GM12878 (cell line): ENCODE measurements around the gene QPCT.

Experiments
- BHLHE40 ChIP-seq, 2 experiments: fragments of 450-650 bp in 1 of 2; IDR thresholded peaks; 2 replicates each; pipeline ENCODE4 v1.6.1; 2011 to 2017; ENCODE audit warnings: low read depth in 2 of 2, borderline replicate concordance in 1 of 2, improper control_type of control experiment in 1 of 2, low read length in 1 of 2, mild to moderate bottlenecking in 1 of 2
- CHD2 ChIP-seq: IDR thresholded peaks from 2 replicates; pipeline ENCODE4 v1.6.1; 2011; ENCODE audit warnings: low read depth, low read length, improper control_type of control experiment, borderline replicate concordance
- EP300 ChIP-seq, 2 experiments: fragments of 150-350 bp in 1 of 2; IDR thresholded peaks; 2 replicates each; pipeline ENCODE4 v1.6.1; 2011 to 2012; ENCODE audit warnings: low read depth in 2 of 2, low read length in 2 of 2, borderline replicate concordance in 1 of 2, improper control_type of control experiment in 1 of 2, inconsistent platforms in 1 of 2; ENCODE audit not compliant: control insufficient read depth in 1 of 2
- IRF4 ChIP-seq: IDR thresholded peaks from 2 replicates; pipeline ENCODE4 v1.6.1; 2011; ENCODE audit warnings: low read depth, low read length
- MTA2 ChIP-seq: fragments of 450-650 bp; IDR thresholded peaks from 2 replicates; pipeline ENCODE4 v1.6.1; 2016; ENCODE audit warnings: low read depth, mild to moderate bottlenecking, moderate library complexity
- SIN3A ChIP-seq: IDR thresholded peaks from 2 replicates; pipeline ENCODE4 v1.6.1; 2012; ENCODE audit warnings: low read depth, low read length, improper control_type of control experiment
- SMC3 ChIP-seq: IDR thresholded peaks from 2 replicates; pipeline ENCODE4 v1.6.1; 2011; ENCODE audit warnings: low read length, improper control_type of control experiment, borderline replicate concordance
- YY1 ChIP-seq: IDR thresholded peaks from 2 replicates; pipeline ENCODE4 v1.6.1; 2011; ENCODE audit warnings: low read depth, mild to moderate bottlenecking, low read length
- ZNF384 ChIP-seq: IDR thresholded peaks from 2 replicates; pipeline ENCODE4 v1.6.1; 2012; ENCODE audit warnings: low read depth, mild to moderate bottlenecking, low read length, improper control_type of control experiment, borderline replicate concordance
- ZZZ3 ChIP-seq: IDR thresholded peaks from 2 replicates; pipeline ENCODE4 v1.6.1; 2011; ENCODE audit warnings: low read depth; ENCODE audit not compliant: control insufficient read depth, insufficient read length
- TF ChIP-seq, protein P1 (sequence below), 3 experiments: IDR thresholded peaks in 2 of 3; conservative IDR thresholded peaks in 1 of 3; 2 replicates each; pipeline ENCODE4 v1.5.1; 2011; ENCODE audit warnings: low read depth in 3 of 3, low read length in 3 of 3, mild to moderate bottlenecking in 3 of 3, control low read depth in 2 of 3, moderate library complexity in 2 of 3, inconsistent platforms in 1 of 3, mixed read lengths in 1 of 3; ENCODE audit not compliant: control insufficient read depth in 2 of 3, insufficient read depth in 1 of 3; ENCODE audit errors: extremely low read depth in 1 of 3
- TF ChIP-seq, protein P2 (sequence below): fragments of 450-650 bp; IDR thresholded peaks from 2 replicates; pipeline ENCODE4 v1.6.1; 2014; ENCODE audit warnings: mild to moderate bottlenecking
- TF ChIP-seq, protein P3 (sequence below): fragments of 150-350 bp; IDR thresholded peaks from 2 replicates; pipeline ENCODE4 v1.6.1; 2016; ENCODE audit warnings: low read depth, low read length

DNA sequence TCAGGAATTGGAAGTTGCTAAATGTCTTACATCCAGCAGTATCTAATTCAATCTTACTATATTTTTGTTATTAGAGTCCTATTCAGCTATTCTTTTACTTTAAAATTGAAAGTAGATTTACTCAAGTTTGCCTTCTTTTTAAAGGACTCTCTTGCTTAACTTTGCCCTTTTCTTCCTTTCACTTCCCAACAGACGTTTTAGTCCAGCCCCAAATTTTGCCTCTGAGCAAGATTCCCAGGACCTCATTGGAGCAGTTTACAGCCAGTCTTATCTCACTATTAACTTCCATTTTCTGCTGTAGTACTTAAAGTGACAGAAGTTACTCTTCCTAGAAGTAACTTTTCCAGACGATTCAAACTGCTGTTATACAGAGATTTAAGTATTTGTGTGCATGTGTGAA lies 18.1 kb upstream of the QPCT start:
- TF ChIP-seq CHD2 (no peak), IRF4 (no peak), YY1 (no peak), SMC3 (no peak), EP300 (IDR thresholded peaks at IDR 0.05; ENCODE audit: borderline replicate concordance in 1 of 2, control insufficient read depth in 1 of 2, low read depth in 2 of 2, low read length in 2 of 2) (no peak), ZZZ3 (no peak), ZNF384 (no peak), BHLHE40 (IDR thresholded peaks at IDR 0.05; ENCODE audit: borderline replicate concordance in 1 of 2, low read depth in 2 of 2, low read length in 1 of 2) (no peak), MTA2 (no peak), SIN3A (no peak)
- TF ChIP-seq, protein P1, sequence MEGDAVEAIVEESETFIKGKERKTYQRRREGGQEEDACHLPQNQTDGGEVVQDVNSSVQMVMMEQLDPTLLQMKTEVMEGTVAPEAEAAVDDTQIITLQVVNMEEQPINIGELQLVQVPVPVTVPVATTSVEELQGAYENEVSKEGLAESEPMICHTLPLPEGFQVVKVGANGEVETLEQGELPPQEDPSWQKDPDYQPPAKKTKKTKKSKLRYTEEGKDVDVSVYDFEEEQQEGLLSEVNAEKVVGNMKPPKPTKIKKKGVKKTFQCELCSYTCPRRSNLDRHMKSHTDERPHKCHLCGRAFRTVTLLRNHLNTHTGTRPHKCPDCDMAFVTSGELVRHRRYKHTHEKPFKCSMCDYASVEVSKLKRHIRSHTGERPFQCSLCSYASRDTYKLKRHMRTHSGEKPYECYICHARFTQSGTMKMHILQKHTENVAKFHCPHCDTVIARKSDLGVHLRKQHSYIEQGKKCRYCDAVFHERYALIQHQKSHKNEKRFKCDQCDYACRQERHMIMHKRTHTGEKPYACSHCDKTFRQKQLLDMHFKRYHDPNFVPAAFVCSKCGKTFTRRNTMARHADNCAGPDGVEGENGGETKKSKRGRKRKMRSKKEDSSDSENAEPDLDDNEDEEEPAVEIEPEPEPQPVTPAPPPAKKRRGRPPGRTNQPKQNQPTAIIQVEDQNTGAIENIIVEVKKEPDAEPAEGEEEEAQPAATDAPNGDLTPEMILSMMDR (IDR thresholded peaks at IDR 0.05 in 2 of 3, conservative IDR thresholded peaks at IDR 0.05 in 1 of 3; ENCODE audit: control insufficient read depth in 2 of 3, extremely low read depth in 1 of 3, insufficient read depth in 1 of 3, low read depth in 3 of 3, low read length in 3 of 3), result no peak
- TF ChIP-seq, protein P2, sequence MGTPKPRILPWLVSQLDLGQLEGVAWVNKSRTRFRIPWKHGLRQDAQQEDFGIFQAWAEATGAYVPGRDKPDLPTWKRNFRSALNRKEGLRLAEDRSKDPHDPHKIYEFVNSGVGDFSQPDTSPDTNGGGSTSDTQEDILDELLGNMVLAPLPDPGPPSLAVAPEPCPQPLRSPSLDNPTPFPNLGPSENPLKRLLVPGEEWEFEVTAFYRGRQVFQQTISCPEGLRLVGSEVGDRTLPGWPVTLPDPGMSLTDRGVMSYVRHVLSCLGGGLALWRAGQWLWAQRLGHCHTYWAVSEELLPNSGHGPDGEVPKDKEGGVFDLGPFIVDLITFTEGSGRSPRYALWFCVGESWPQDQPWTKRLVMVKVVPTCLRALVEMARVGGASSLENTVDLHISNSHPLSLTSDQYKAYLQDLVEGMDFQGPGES, result no peak
- TF ChIP-seq, protein P3, sequence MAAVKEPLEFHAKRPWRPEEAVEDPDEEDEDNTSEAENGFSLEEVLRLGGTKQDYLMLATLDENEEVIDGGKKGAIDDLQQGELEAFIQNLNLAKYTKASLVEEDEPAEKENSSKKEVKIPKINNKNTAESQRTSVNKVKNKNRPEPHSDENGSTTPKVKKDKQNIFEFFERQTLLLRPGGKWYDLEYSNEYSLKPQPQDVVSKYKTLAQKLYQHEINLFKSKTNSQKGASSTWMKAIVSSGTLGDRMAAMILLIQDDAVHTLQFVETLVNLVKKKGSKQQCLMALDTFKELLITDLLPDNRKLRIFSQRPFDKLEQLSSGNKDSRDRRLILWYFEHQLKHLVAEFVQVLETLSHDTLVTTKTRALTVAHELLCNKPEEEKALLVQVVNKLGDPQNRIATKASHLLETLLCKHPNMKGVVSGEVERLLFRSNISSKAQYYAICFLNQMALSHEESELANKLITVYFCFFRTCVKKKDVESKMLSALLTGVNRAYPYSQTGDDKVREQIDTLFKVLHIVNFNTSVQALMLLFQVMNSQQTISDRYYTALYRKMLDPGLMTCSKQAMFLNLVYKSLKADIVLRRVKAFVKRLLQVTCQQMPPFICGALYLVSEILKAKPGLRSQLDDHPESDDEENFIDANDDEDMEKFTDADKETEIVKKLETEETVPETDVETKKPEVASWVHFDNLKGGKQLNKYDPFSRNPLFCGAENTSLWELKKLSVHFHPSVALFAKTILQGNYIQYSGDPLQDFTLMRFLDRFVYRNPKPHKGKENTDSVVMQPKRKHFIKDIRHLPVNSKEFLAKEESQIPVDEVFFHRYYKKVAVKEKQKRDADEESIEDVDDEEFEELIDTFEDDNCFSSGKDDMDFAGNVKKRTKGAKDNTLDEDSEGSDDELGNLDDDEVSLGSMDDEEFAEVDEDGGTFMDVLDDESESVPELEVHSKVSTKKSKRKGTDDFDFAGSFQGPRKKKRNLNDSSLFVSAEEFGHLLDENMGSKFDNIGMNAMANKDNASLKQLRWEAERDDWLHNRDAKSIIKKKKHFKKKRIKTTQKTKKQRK, result no peak
